Activated CD4-positive, alpha-beta T cell treated with anti-CD3 and anti-CD28 coated beads, Interleukin-2, amount 10 ng/mL, durations not matched to agents 7 days and 5 days (primary cell): ENCODE data around the gene F2. TPM values are rescaled to one million over a fixed set of nuclear protein-coding genes. Genes with fewer than 3 reads are reported as not detected.
"Not testable (repeated sequence)": the region's sequence is repeated elsewhere in the genome, so short reads cannot be mapped to it uniquely, and the experiment has no call there.

Source experiments
- CTCF ChIA-PET: fragments of 350-600 bp; sonication (Branson Sonifier 250); formaldehyde crosslinking; loops from one replicate; lab custom pipeline; 2021; ENCODE audit warnings: antibody characterized with exemption; lab: Charles Lee
- POLR2A ChIA-PET: fragments of 350-600 bp; sonication (Branson Sonifier 250); formaldehyde crosslinking; loops from one replicate; lab custom pipeline; 2021; ENCODE audit warnings: antibody characterized with exemption; lab: Charles Lee
- DNase-seq: peaks from one replicate; pipeline ENCODE4 v3.0.0-alpha.2; 2020
- H3K27ac Mint-ChIP-seq: one replicate; pipeline ENCODE4 v1.8.0; 2021; ENCODE audit warnings: mild to moderate bottlenecking, moderate library complexity, mixed read lengths
- H3K27me3 Mint-ChIP-seq: one replicate; pipeline ENCODE4 v1.8.0; 2021; ENCODE audit warnings: mixed read lengths
- H3K36me3 Mint-ChIP-seq: one replicate; pipeline ENCODE4 v1.8.0; 2021; ENCODE audit warnings: low read depth, mixed read lengths
- H3K4me1 Mint-ChIP-seq: one replicate; pipeline ENCODE4 v1.8.0; 2021; ENCODE audit warnings: mixed read lengths
- H3K4me3 Mint-ChIP-seq: one replicate; pipeline ENCODE4 v1.8.0; 2021; ENCODE audit warnings: mild to moderate bottlenecking, moderate library complexity, mixed read lengths
- H3K9me3 Mint-ChIP-seq: one replicate; pipeline ENCODE4 v1.8.0; 2021; ENCODE audit warnings: mixed read lengths
- total RNA-seq, 2 experiments: library from RNA; stranded (reverse); gene quantifications; one replicate each; pipeline ENCODE4 v1.2.3, GENCODE V29; 2021

The F2 gene
- total RNA-seq = under 1 TPM in 1 of 2 experiments, not detected in 1; 0.15 TPM

DNA sequence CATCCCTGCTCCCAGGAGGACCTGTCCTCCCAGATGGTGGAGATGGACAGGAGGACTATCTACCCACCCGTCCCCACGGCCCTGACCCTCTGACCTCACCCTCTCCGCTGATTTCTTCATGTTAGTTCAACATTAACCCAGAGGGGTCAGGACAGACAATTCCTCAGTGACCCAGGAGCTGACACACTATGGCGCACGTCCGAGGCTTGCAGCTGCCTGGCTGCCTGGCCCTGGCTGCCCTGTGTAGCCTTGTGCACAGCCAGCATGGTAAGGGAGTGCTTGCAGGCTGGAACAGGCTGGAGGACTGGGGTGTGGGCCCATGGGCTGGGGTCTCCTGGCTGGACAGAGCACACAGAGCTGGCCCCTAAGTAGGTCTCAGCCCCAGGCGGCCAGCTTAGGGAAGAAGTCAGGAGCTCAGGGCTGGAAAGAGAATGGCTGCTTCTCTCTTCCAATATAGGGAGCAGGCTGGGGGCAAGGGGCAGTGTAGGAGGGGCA, at the start of gene F2:
TSS of gene F2 (plus strand) at position 166 of the 495 bp plus-strand sequence. CDS start at position 189, 23 bp downstream.
- H3K36me3 Mint-ChIP-seq = no peaks in the 10 kb centered on the region
- peak within 1 kb of the TSS; percentile 66 for H3K27ac Mint-ChIP-seq
- H3K27me3 Mint-ChIP-seq = no peaks in the 10 kb centered on the region
- ChIA-PET POLR2A (no interaction called here), CTCF (interaction anchor here (2.0 kb wide), 1 partner anchor 10 kb away, joined by 4 read pairs; no protein-coding TSS in a partner anchor)
- H3K9me3 Mint-ChIP-seq = no peaks in the 10 kb centered on the region
- no peak within 1 kb of the TSS for H3K4me3 Mint-ChIP-seq
- H3K4me1 Mint-ChIP-seq = peaks cover 8% of the 10 kb centered on the region
- DNase-seq = no peak

GRCh38 chr11:46669711-46670139, 49.3 kb upstream of the F2 start:
- ChIA-PET POLR2A (interaction anchor here (0.6 kb wide), 1 partner anchor 16 kb away, joined by 3 read pairs; no protein-coding TSS in a partner anchor), CTCF (interaction anchor here (0.8 to 3.1 kb wide), 4 partner anchors 9 to 14 kb away, joined by 3 to 14 read pairs (median 4); no protein-coding TSS in a partner anchor)
- no peaks in the 10 kb centered on the region for H3K27me3 Mint-ChIP-seq
- H3K4me1 Mint-ChIP-seq = peaks cover 59% of the 10 kb centered on the region
- DNase-seq = no peak
- peak overlapping the region; percentile 94 for H3K27ac Mint-ChIP-seq
- no peaks in the 10 kb centered on the region for H3K9me3 Mint-ChIP-seq
- peaks cover 68% of the 10 kb centered on the region for H3K36me3 Mint-ChIP-seq
- H3K4me3 Mint-ChIP-seq = no peak overlapping the region

- DNase-seq, H3K9me3 Mint-ChIP-seq, H3K27me3 Mint-ChIP-seq: not testable (repeated sequence)
- peak overlapping the region; percentile 73 for H3K4me3 Mint-ChIP-seq
- POLR2A ChIA-PET = interaction anchor here (0.6 to 1.1 kb wide), 2 partner anchors 17 to 30 kb away, joined by 3 to 7 read pairs; partner anchors contain the start of genes ARHGAP1 and ZNF408
- H3K36me3 Mint-ChIP-seq = peaks cover 65% of the 10 kb centered on the region
- peak overlapping the region; percentile 94 for H3K27ac Mint-ChIP-seq
- H3K4me1 Mint-ChIP-seq = peaks cover 67% of the 10 kb centered on the region
- CTCF ChIA-PET = interaction anchor here (0.6 to 3.1 kb wide), 16 partner anchors 10 to 318 kb away, joined by 3 to 14 read pairs (median 4); partner anchors contain the start of genes ARHGAP1 and ZNF408
Measured at GRCh38 chr11:46670521-46670920, 48.5 kb upstream of the F2 start.

GRCh38 chr11:46671958-46672315, 47.1 kb upstream of the F2 start:
- H3K27me3 Mint-ChIP-seq = no peaks in the 10 kb centered on the region
- ChIA-PET CTCF (interaction anchor here (0.6 to 3.1 kb wide), 10 partner anchors 11 to 320 kb away, joined by 3 to 14 read pairs (median 4); no protein-coding TSS in a partner anchor), POLR2A (no interaction called here)
- H3K27ac Mint-ChIP-seq = peak overlapping the region; percentile 94
- peaks cover 58% of the 10 kb centered on the region for H3K36me3 Mint-ChIP-seq
- no peak for DNase-seq
- H3K4me3 Mint-ChIP-seq = peak overlapping the region; percentile 73
- H3K4me1 Mint-ChIP-seq = peaks cover 78% of the 10 kb centered on the region
- H3K9me3 Mint-ChIP-seq = no peaks in the 10 kb centered on the region

- H3K4me3 Mint-ChIP-seq = no peak overlapping the region
- H3K36me3 Mint-ChIP-seq = peaks cover 62% of the 10 kb centered on the region
- POLR2A ChIA-PET = no interaction called here
- no peaks in the 10 kb centered on the region for H3K27me3 Mint-ChIP-seq
- H3K4me1 Mint-ChIP-seq = peaks cover 83% of the 10 kb centered on the region
- CTCF ChIA-PET = interaction anchor here (0.6 to 3.1 kb wide), 6 partner anchors 12 to 73 kb away, joined by 3 to 14 read pairs (median 4); no protein-coding TSS in a partner anchor
- H3K9me3 Mint-ChIP-seq = no peaks in the 10 kb centered on the region
- DNase-seq = no peak
- H3K27ac Mint-ChIP-seq = peak overlapping the region; percentile 94
Measured at GRCh38 chr11:46672381-46672839, 46.6 kb upstream of the F2 start.

GRCh38 chr11:46673713-46674462, 45.1 kb upstream of the F2 start:
- H3K27ac Mint-ChIP-seq = peak overlapping the region; percentile 92
- peaks cover 61% of the 10 kb centered on the region for H3K36me3 Mint-ChIP-seq
- no peak overlapping the region for H3K4me3 Mint-ChIP-seq
- H3K9me3 Mint-ChIP-seq = no peaks in the 10 kb centered on the region
- no peak for DNase-seq
- POLR2A ChIA-PET = no interaction called here
- no peaks in the 10 kb centered on the region for H3K27me3 Mint-ChIP-seq
- CTCF ChIA-PET = interaction anchor here (0.5 to 2.0 kb wide), 5 partner anchors 11 to 335 kb away, joined by 3 to 8 read pairs (median 4); partner anchors contain the start of genes ARHGAP1 and ZNF408
- H3K4me1 Mint-ChIP-seq = peaks cover 81% of the 10 kb centered on the region

DNA sequence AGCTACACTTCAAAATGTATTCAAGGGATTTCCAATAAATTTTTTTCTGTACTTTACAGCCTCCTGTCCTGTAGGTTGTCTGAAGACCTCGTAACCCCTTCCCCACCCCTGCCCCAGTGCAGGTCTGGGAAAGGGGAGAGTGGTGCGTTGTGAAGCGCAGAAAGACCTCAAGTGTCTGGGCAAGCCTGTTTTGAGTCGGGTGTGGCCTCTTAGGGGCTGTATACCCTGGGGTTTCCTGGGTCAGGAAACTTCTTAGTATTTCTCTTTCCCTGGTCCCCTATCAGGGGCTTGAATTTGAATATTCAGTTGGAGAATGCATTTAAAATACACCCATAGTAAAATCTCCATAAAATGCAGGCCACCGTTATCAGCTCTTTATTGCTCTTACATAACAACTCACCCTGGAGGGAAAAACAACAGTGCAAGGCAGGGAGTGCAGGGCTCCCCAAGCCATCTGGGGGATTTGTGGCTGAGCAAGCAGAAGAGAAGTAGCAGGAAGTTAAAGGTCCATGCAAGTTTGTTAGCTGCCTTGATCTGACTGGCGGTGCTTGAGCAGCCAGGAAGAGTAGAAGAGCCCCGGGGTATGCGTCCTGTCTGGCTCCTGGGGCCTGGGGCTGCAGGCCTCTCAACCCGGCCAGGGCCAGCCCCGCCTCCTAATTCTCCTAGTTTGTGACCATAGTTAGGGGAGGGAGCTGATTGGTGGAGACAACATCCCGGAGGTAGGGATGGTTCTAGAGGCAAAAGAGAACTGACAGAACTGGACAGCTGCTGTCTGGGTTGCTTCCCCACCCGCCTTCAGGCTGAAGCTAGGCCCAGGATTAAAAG, 44.3 kb upstream of the F2 start:
- Mint-ChIP-seq H3K9me3 (no peaks in the 10 kb centered on the region), H3K27ac (peak overlapping the region; percentile 92), H3K36me3 (peaks cover 55% of the 10 kb centered on the region), H3K4me3 (no peak overlapping the region), H3K4me1 (peaks cover 74% of the 10 kb centered on the region), H3K27me3 (no peaks in the 10 kb centered on the region)
- POLR2A ChIA-PET = interaction anchor here (0.5 kb wide), 2 partner anchors 16 to 558 kb away, joined by 3 read pairs; no protein-coding TSS in a partner anchor
- CTCF ChIA-PET = interaction anchor here (0.5 to 2.0 kb wide), 6 partner anchors 10 to 542 kb away, joined by 3 to 8 read pairs (median 3); partner anchors contain the start of genes ARHGAP1 and ZNF408
- peak; percentile 38 for DNase-seq

- CTCF ChIA-PET = interaction anchor here (0.7 to 2.0 kb wide), 5 partner anchors 9 to 543 kb away, joined by 3 to 8 read pairs (median 3); partner anchors contain the start of genes ARHGAP1 and ZNF408
- H3K27ac Mint-ChIP-seq = peak overlapping the region; percentile 92
- H3K27me3 Mint-ChIP-seq = no peaks in the 10 kb centered on the region
- no peak for DNase-seq
- H3K4me1 Mint-ChIP-seq = peaks cover 68% of the 10 kb centered on the region
- peaks cover 52% of the 10 kb centered on the region for H3K36me3 Mint-ChIP-seq
- POLR2A ChIA-PET = interaction anchor here (0.5 kb wide), 2 partner anchors 15 to 559 kb away, joined by 3 read pairs; no protein-coding TSS in a partner anchor
- no peaks in the 10 kb centered on the region for H3K9me3 Mint-ChIP-seq
- no peak overlapping the region for H3K4me3 Mint-ChIP-seq
Measured at GRCh38 chr11:46675288-46675851, 43.6 kb upstream of the F2 start.

DNA sequence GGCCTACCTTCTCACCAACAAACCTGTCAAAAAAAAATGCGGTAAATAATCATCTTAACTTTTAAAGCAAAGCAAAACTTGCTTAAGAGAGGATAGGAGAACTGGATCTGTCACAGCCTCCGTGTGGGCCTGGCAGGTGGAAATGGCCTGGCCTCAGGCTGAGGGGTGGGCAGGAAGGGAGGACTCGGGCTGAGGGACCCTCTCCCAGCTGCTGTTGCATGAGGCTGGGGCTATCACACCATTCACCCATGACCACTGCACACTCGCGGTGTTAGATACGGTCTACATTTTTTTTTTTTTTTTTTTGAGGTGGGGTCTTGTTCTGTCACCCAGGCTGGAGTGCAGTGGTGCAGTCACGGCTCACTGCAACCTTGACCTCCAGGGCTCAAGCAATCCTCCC, 43.1 kb upstream of the F2 start:
- POLR2A ChIA-PET = no interaction called here
- Mint-ChIP-seq H3K27me3 (no peaks in the 10 kb centered on the region), H3K9me3 (no peaks in the 10 kb centered on the region), H3K4me1 (peaks cover 63% of the 10 kb centered on the region), H3K27ac (no peak overlapping the region), H3K4me3 (no peak overlapping the region), H3K36me3 (peaks cover 53% of the 10 kb centered on the region)
- CTCF ChIA-PET = interaction anchor here (1.2 kb wide), 1 partner anchor 74 kb away, joined by 7 read pairs; no protein-coding TSS in a partner anchor
- no peak for DNase-seq

- Mint-ChIP-seq H3K27ac (peak overlapping the region; percentile 85), H3K9me3 (no peaks in the 10 kb centered on the region), H3K4me3 (no peak overlapping the region), H3K27me3 (no peaks in the 10 kb centered on the region), H3K4me1 (peaks cover 56% of the 10 kb centered on the region), H3K36me3 (peaks cover 50% of the 10 kb centered on the region)
- POLR2A ChIA-PET = no interaction called here
- CTCF ChIA-PET = interaction anchor here (1.0 to 1.2 kb wide), 2 partner anchors 9 to 75 kb away, joined by 3 to 7 read pairs; no protein-coding TSS in a partner anchor
- DNase-seq = no peak
Measured at GRCh38 chr11:46676436-46677158, 42.4 kb upstream of the F2 start.

DNA sequence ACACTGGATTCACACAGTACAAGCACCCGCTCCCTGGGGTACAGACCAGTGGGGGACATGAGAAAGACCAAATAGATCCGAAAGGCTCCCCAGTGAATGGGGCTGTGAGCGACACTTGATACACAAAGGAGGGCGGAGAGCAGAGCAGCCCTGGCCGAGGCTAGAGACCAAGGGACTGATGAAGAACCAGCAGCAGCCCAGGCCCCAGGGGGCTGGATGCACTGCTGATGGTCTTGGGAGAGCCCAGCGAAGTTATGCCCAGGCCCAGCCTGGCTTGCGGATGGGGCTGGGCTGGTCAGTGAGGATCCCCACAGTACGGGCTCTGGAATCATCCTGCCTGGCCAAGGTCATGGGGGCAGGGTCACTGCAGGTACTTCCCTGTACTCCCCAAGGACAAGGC, 41.8 kb upstream of the F2 start:
- no peak overlapping the region for H3K4me3 Mint-ChIP-seq
- H3K36me3 Mint-ChIP-seq = peaks cover 48% of the 10 kb centered on the region
- H3K27me3 Mint-ChIP-seq = no peaks in the 10 kb centered on the region
- ChIA-PET POLR2A (no interaction called here), CTCF (interaction anchor here (1.0 kb wide), 1 partner anchor 10 kb away, joined by 3 read pairs; no protein-coding TSS in a partner anchor)
- H3K9me3 Mint-ChIP-seq = no peaks in the 10 kb centered on the region
- peak overlapping the region; percentile 85 for H3K27ac Mint-ChIP-seq
- no peak for DNase-seq
- peaks cover 50% of the 10 kb centered on the region for H3K4me1 Mint-ChIP-seq
